GM19324 (cell line): ENCODE results near the gene DHX40.
"Not testable (repeated sequence)": the region's sequence is repeated elsewhere in the genome, so short reads cannot be mapped to it uniquely, and the experiment has no call there.

Experiments
- ATAC-seq: cut with Tn5 transposase; IDR thresholded peaks from one replicate; pipeline ENCODE4 v1.9.1; 2021; ENCODE audit warnings: mild to moderate bottlenecking, moderate library complexity; ENCODE audit not compliant: unreplicated experiment, low FRiP score

The DHX40 gene

GRCh38 chr17:59565171-59565958, at the start of gene DHX40:
Gene DHX40, plus strand, starts transcription at chr17:59565610. Its CDS starts 62 bp downstream, at chr17:59565672.
- peak; percentile 77 for ATAC-seq

- no peak for ATAC-seq
Observed at GRCh38 chr17:59516451-59516850, 49.0 kb upstream of the DHX40 start.

GRCh38 chr17:59519132-59519531, 46.3 kb upstream of the DHX40 start:
- no peak for ATAC-seq

- no peak for ATAC-seq
Observed at GRCh38 chr17:59520251-59520650, 45.2 kb upstream of the DHX40 start.

- ATAC-seq, result no peak
Observed at GRCh38 chr17:59521465-59522126, 43.8 kb upstream of the DHX40 start.

- not testable (repeated sequence) for ATAC-seq
Observed at GRCh38 chr17:59524930-59525329, 40.5 kb upstream of the DHX40 start.

GRCh38 chr17:59525668-59526067, 39.7 kb upstream of the DHX40 start:
- no peak for ATAC-seq

GRCh38 chr17:59526451-59526850, 39.0 kb upstream of the DHX40 start:
- no peak for ATAC-seq

- ATAC-seq, result no peak
Observed at GRCh38 chr17:59527325-59527917, 38.0 kb upstream of the DHX40 start.

- ATAC-seq, result no peak
Observed at GRCh38 chr17:59527931-59528330, 37.5 kb upstream of the DHX40 start.

- ATAC-seq, result no peak
Observed at GRCh38 chr17:59530531-59530930, 34.9 kb upstream of the DHX40 start.

- no peak for ATAC-seq
Observed at GRCh38 chr17:59533694-59534093, 31.7 kb upstream of the DHX40 start.

- no peak for ATAC-seq
Observed at GRCh38 chr17:59534583-59534982, 30.8 kb upstream of the DHX40 start.

- ATAC-seq, result no peak
Observed at GRCh38 chr17:59538195-59538909, 27.1 kb upstream of the DHX40 start.

- ATAC-seq, result no peak
Observed at GRCh38 chr17:59542960-59543635, 22.3 kb upstream of the DHX40 start.

GRCh38 chr17:59545942-59546341, 19.5 kb upstream of the DHX40 start:
- ATAC-seq, result no peak

GRCh38 chr17:59547131-59547915, 18.1 kb upstream of the DHX40 start:
- no peak for ATAC-seq

- ATAC-seq, result not testable (repeated sequence)
Observed at GRCh38 chr17:59548985-59549384, 16.4 kb upstream of the DHX40 start.

- no peak for ATAC-seq
Observed at GRCh38 chr17:59550703-59551102, 14.7 kb upstream of the DHX40 start.

GRCh38 chr17:59558039-59558438, 7.4 kb upstream of the DHX40 start:
- no peak for ATAC-seq
